ENCODE measurements around the gene SLC46A2.

The SLC46A2 gene

GRCh38 chr9:112921549-112921948 is 30.9 kb upstream of the SLC46A2 start:
- WGBS = 24% methylated on average over 3 of the region's 3 CpGs

GRCh38 chr9:112917987-112918362 is 27.3 kb upstream of the SLC46A2 start:
- H4K91ac ChIP-seq (ENCODE audit: low read length) = no peak overlapping the region
- H2AK5ac ChIP-seq (ENCODE audit: low read length, severe bottlenecking) = no peak overlapping the region
- H2BK12ac ChIP-seq (ENCODE audit: low read length in 2 of 2) = no peak overlapping the region
- H2BK5ac ChIP-seq (ENCODE audit: low read depth, low read length, poor library complexity, severe bottlenecking) = no peak overlapping the region
- no peaks in the 10 kb centered on the region for H3K4me1 ChIP-seq (ENCODE audit: control insufficient read depth, insufficient read depth, low read depth, low read length)
- no peak overlapping the region for H4K8ac ChIP-seq (ENCODE audit: low read length)
- 48% methylated on average over 1 of the region's 1 CpG for WGBS
- H3K18ac ChIP-seq (ENCODE audit: low read depth in 1 of 2, low read length in 2 of 2) = no peak overlapping the region
- H3K36me3 ChIP-seq (ENCODE audit: control insufficient read depth in 1 of 2, insufficient read depth in 2 of 2, low read depth in 1 of 2, low read length in 2 of 2) = no peaks in the 10 kb centered on the region
- no peak for DNase-seq
- no peak overlapping the region for H3K9ac ChIP-seq (ENCODE audit: low read length)
- H3K4me2 ChIP-seq (ENCODE audit: low read length, poor library complexity, severe bottlenecking) = no peak overlapping the region
- H3K23ac ChIP-seq (ENCODE audit: low read length in 2 of 2) = no peak overlapping the region
- no peaks in the 10 kb centered on the region for H3K9me3 ChIP-seq (ENCODE audit: control insufficient read depth, low read length)
- H2BK120ac ChIP-seq (ENCODE audit: low read depth, low read length) = no peak overlapping the region
- H2BK15ac ChIP-seq (ENCODE audit: low read depth, poor library complexity, severe bottlenecking) = no peak overlapping the region
- no peak overlapping the region for H2AFZ ChIP-seq (ENCODE audit: low read depth, low read length)
- H3K79me1 ChIP-seq (replicated peaks; ENCODE audit: low read length, poor library complexity, severe bottlenecking) = no peaks in the 10 kb centered on the region
- no peak overlapping the region for H3K4me3 ChIP-seq (ENCODE audit: insufficient read depth in 1 of 2, low read depth in 1 of 2, low read length in 2 of 2)
- no peak overlapping the region for H3K4ac ChIP-seq (ENCODE audit: low read depth in 1 of 2, low read length in 2 of 2)
- H3K27me3 ChIP-seq (ENCODE audit: control insufficient read depth in 1 of 2, insufficient read depth in 1 of 2, low read length in 2 of 2) = peaks cover 20 to 54% of the 10 kb centered on the region in 2 experiments
- no peak overlapping the region for H3K14ac ChIP-seq (ENCODE audit: low read length in 2 of 2)
- H3K27ac ChIP-seq (ENCODE audit: low read length, poor library complexity, severe bottlenecking) = no peak overlapping the region

More at GRCh38 chr9:112921549-112921948, 30.9 kb upstream of the SLC46A2 start:
- Histone ChIP-seq H3K4me2 (ENCODE audit: low read length, poor library complexity, severe bottlenecking) (no peak overlapping the region), H3K9ac (ENCODE audit: low read length) (no peak overlapping the region), H2AK5ac (ENCODE audit: low read length, severe bottlenecking) (no peak overlapping the region), H3K9me3 (ENCODE audit: control insufficient read depth, low read length) (no peaks in the 10 kb centered on the region), H3K27ac (ENCODE audit: low read length, poor library complexity, severe bottlenecking) (no peak overlapping the region), H2BK5ac (ENCODE audit: low read depth, low read length, poor library complexity, severe bottlenecking) (no peak overlapping the region), H3K4me3 (ENCODE audit: insufficient read depth in 1 of 2, low read depth in 1 of 2, low read length in 2 of 2) (no peak overlapping the region), H3K36me3 (ENCODE audit: control insufficient read depth in 1 of 2, insufficient read depth in 2 of 2, low read depth in 1 of 2, low read length in 2 of 2) (no peaks in the 10 kb centered on the region), H2BK120ac (ENCODE audit: low read depth, low read length) (no peak overlapping the region), H2BK12ac (ENCODE audit: low read length in 2 of 2) (no peak overlapping the region), H2BK15ac (ENCODE audit: low read depth, poor library complexity, severe bottlenecking) (no peak overlapping the region), H4K8ac (ENCODE audit: low read length) (no peak overlapping the region), H3K4me1 (ENCODE audit: control insufficient read depth, insufficient read depth, low read depth, low read length) (no peaks in the 10 kb centered on the region), H4K91ac (ENCODE audit: low read length) (no peak overlapping the region), H3K4ac (ENCODE audit: low read depth in 1 of 2, low read length in 2 of 2) (no peak overlapping the region), H2AFZ (ENCODE audit: low read depth, low read length) (no peak overlapping the region), H3K23ac (ENCODE audit: low read length in 2 of 2) (no peak overlapping the region), H3K14ac (ENCODE audit: low read length in 2 of 2) (no peak overlapping the region), H3K18ac (ENCODE audit: low read depth in 1 of 2, low read length in 2 of 2) (no peak overlapping the region), H3K27me3 (ENCODE audit: control insufficient read depth in 1 of 2, insufficient read depth in 1 of 2, low read length in 2 of 2) (peaks cover 14 to 46% of the 10 kb centered on the region in 2 experiments), H3K79me1 (replicated peaks; ENCODE audit: low read length, poor library complexity, severe bottlenecking) (no peaks in the 10 kb centered on the region)
- peak; percentile 52 for DNase-seq

- H3K18ac ChIP-seq (ENCODE audit: low read depth in 1 of 2, low read length in 2 of 2) = no peak overlapping the region
- H3K4ac ChIP-seq (ENCODE audit: low read depth in 1 of 2, low read length in 2 of 2) = no peak overlapping the region
- no peak overlapping the region for H3K4me2 ChIP-seq (ENCODE audit: low read length, poor library complexity, severe bottlenecking)
- no peaks in the 10 kb centered on the region for H3K4me1 ChIP-seq (ENCODE audit: control insufficient read depth, insufficient read depth, low read depth, low read length)
- no peaks in the 10 kb centered on the region for H3K9me3 ChIP-seq (ENCODE audit: control insufficient read depth, low read length)
- no peak overlapping the region for H3K9ac ChIP-seq (ENCODE audit: low read length)
- no peak overlapping the region for H3K23ac ChIP-seq (ENCODE audit: low read length in 2 of 2)
- H2BK120ac ChIP-seq (ENCODE audit: low read depth, low read length) = no peak overlapping the region
- H3K27me3 ChIP-seq (ENCODE audit: control insufficient read depth in 1 of 2, insufficient read depth in 1 of 2, low read length in 2 of 2) = peaks cover 20 to 54% of the 10 kb centered on the region in 2 experiments
- WGBS = no CpG with 5 or more reads among the region's 1 CpG
- no peak overlapping the region for H2BK5ac ChIP-seq (ENCODE audit: low read depth, low read length, poor library complexity, severe bottlenecking)
- no peak overlapping the region for H2AFZ ChIP-seq (ENCODE audit: low read depth, low read length)
- no peaks in the 10 kb centered on the region for H3K79me1 ChIP-seq (replicated peaks; ENCODE audit: low read length, poor library complexity, severe bottlenecking)
- no peak for DNase-seq
- no peaks in the 10 kb centered on the region for H3K36me3 ChIP-seq (ENCODE audit: control insufficient read depth in 1 of 2, insufficient read depth in 2 of 2, low read depth in 1 of 2, low read length in 2 of 2)
- no peak overlapping the region for H3K27ac ChIP-seq (ENCODE audit: low read length, poor library complexity, severe bottlenecking)
- H4K8ac ChIP-seq (ENCODE audit: low read length) = no peak overlapping the region
- H3K14ac ChIP-seq (ENCODE audit: low read length in 2 of 2) = no peak overlapping the region
- H2AK5ac ChIP-seq (ENCODE audit: low read length, severe bottlenecking) = no peak overlapping the region
- no peak overlapping the region for H2BK15ac ChIP-seq (ENCODE audit: low read depth, poor library complexity, severe bottlenecking)
- no peak overlapping the region for H2BK12ac ChIP-seq (ENCODE audit: low read length in 2 of 2)
- no peak overlapping the region for H3K4me3 ChIP-seq (ENCODE audit: insufficient read depth in 1 of 2, low read depth in 1 of 2, low read length in 2 of 2)
- no peak overlapping the region for H4K91ac ChIP-seq (ENCODE audit: low read length)
These were observed 26.6 kb upstream of the SLC46A2 start for GRCh38 chr9:112917047-112917986.

GRCh38 chr9:112914524-112914923 is 23.8 kb upstream of the SLC46A2 start:
- peaks cover 25 to 51% of the 10 kb centered on the region in 2 experiments for H3K27me3 ChIP-seq (ENCODE audit: control insufficient read depth in 1 of 2, insufficient read depth in 1 of 2, low read length in 2 of 2)
- H3K9me3 ChIP-seq (ENCODE audit: control insufficient read depth, low read length) = no peaks in the 10 kb centered on the region
- no peak overlapping the region for H4K8ac ChIP-seq (ENCODE audit: low read length)
- DNase-seq = no peak
- H3K4ac ChIP-seq (ENCODE audit: low read depth in 1 of 2, low read length in 2 of 2) = no peak overlapping the region
- H3K4me1 ChIP-seq (ENCODE audit: control insufficient read depth, insufficient read depth, low read depth, low read length) = no peaks in the 10 kb centered on the region
- no peak overlapping the region for H3K4me2 ChIP-seq (ENCODE audit: low read length, poor library complexity, severe bottlenecking)
- no peak overlapping the region for H3K27ac ChIP-seq (ENCODE audit: low read length, poor library complexity, severe bottlenecking)
- H3K4me3 ChIP-seq (ENCODE audit: insufficient read depth in 1 of 2, low read depth in 1 of 2, low read length in 2 of 2) = no peak overlapping the region
- no peak overlapping the region for H3K14ac ChIP-seq (ENCODE audit: low read length in 2 of 2)
- H2AK5ac ChIP-seq (ENCODE audit: low read length, severe bottlenecking) = no peak overlapping the region
- no peak overlapping the region for H3K18ac ChIP-seq (ENCODE audit: low read depth in 1 of 2, low read length in 2 of 2)
- no peak overlapping the region for H3K23ac ChIP-seq (ENCODE audit: low read length in 2 of 2)
- no peak overlapping the region for H2BK5ac ChIP-seq (ENCODE audit: low read depth, low read length, poor library complexity, severe bottlenecking)
- no peak overlapping the region for H2BK15ac ChIP-seq (ENCODE audit: low read depth, poor library complexity, severe bottlenecking)
- no peak overlapping the region for H2AFZ ChIP-seq (ENCODE audit: low read depth, low read length)
- H2BK12ac ChIP-seq (ENCODE audit: low read length in 2 of 2) = no peak overlapping the region
- H3K79me1 ChIP-seq (replicated peaks; ENCODE audit: low read length, poor library complexity, severe bottlenecking) = no peaks in the 10 kb centered on the region
- no peak overlapping the region for H3K9ac ChIP-seq (ENCODE audit: low read length)
- H3K36me3 ChIP-seq (ENCODE audit: control insufficient read depth in 1 of 2, insufficient read depth in 2 of 2, low read depth in 1 of 2, low read length in 2 of 2) = no peaks in the 10 kb centered on the region
- H4K91ac ChIP-seq (ENCODE audit: low read length) = no peak overlapping the region
- no peak overlapping the region for H2BK120ac ChIP-seq (ENCODE audit: low read depth, low read length)
- no CpG with 5 or more reads among the region's 2 CpGs for WGBS
